Dendritic cell treated with granulocyte-macrophage colony-stimulating factor and Interleukin-4, amounts not matched to agents 40 ng/mL and 50 ng/mL, for 4 days (primary cell): ENCODE data around the gene MIGA2.

Source experiments
- H3K27ac Mint-ChIP-seq: one replicate; pipeline ENCODE4 v1.8.0; 2022; ENCODE audit warnings: mild to moderate bottlenecking, mixed read lengths
- H3K27me3 Mint-ChIP-seq: one replicate; pipeline ENCODE4 v1.8.0; 2022; ENCODE audit warnings: mild to moderate bottlenecking, mixed read lengths
- H3K36me3 Mint-ChIP-seq: one replicate; pipeline ENCODE4 v1.8.0; 2022; ENCODE audit warnings: low read depth, mixed read lengths
- H3K4me1 Mint-ChIP-seq: one replicate; pipeline ENCODE4 v1.8.0; 2022; ENCODE audit warnings: low read depth, mixed read lengths
- H3K4me3 Mint-ChIP-seq: one replicate; pipeline ENCODE4 v1.8.0; 2022; ENCODE audit warnings: mild to moderate bottlenecking, moderate library complexity, mixed read lengths
- H3K9me3 Mint-ChIP-seq: one replicate; pipeline ENCODE4 v1.8.0; 2022; ENCODE audit warnings: mixed read lengths
- intact Hi-C: fragments of 100-400 bp; cut with micrococcal nuclease; formaldehyde crosslinking; loops from one replicate; pipeline ENCODE4 v1.15.0; 2022

The MIGA2 gene

GRCh38 chr9:129007035-129007765, 29.2 kb upstream of the MIGA2 start:
- Mint-ChIP-seq H3K27ac (no peak overlapping the region), H3K9me3 (no peaks in the 10 kb centered on the region), H3K27me3 (no peaks in the 10 kb centered on the region), H3K36me3 (peaks cover 97% of the 10 kb centered on the region), H3K4me1 (no peaks in the 10 kb centered on the region), H3K4me3 (no peak overlapping the region)
- intact Hi-C loops: no loop called here

GRCh38 chr9:129007766-129008468, 28.5 kb upstream of the MIGA2 start:
- Mint-ChIP-seq H3K36me3 (peaks cover 97% of the 10 kb centered on the region), H3K4me3 (no peak overlapping the region), H3K9me3 (no peaks in the 10 kb centered on the region), H3K4me1 (no peaks in the 10 kb centered on the region), H3K27ac (no peak overlapping the region), H3K27me3 (no peaks in the 10 kb centered on the region)
- intact Hi-C loops: no loop called here

GRCh38 chr9:129008469-129008965, 27.9 kb upstream of the MIGA2 start:
- no peak overlapping the region for H3K27ac Mint-ChIP-seq
- H3K4me1 Mint-ChIP-seq: no peaks in the 10 kb centered on the region
- H3K9me3 Mint-ChIP-seq: no peaks in the 10 kb centered on the region
- no peak overlapping the region for H3K4me3 Mint-ChIP-seq
- peaks cover 97% of the 10 kb centered on the region for H3K36me3 Mint-ChIP-seq
- intact Hi-C loops: no loop called here
- no peaks in the 10 kb centered on the region for H3K27me3 Mint-ChIP-seq

- Mint-ChIP-seq H3K9me3 (no peaks in the 10 kb centered on the region), H3K4me3 (no peak overlapping the region), H3K27ac (no peak overlapping the region), H3K36me3 (peaks cover 97% of the 10 kb centered on the region), H3K27me3 (no peaks in the 10 kb centered on the region), H3K4me1 (peaks cover 4% of the 10 kb centered on the region)
- intact Hi-C loops: no loop called here
Observed at GRCh38 chr9:129008986-129009583, 27.3 kb upstream of the MIGA2 start.

GRCh38 chr9:129009584-129010141, 26.8 kb upstream of the MIGA2 start:
- Mint-ChIP-seq H3K36me3 (peaks cover 97% of the 10 kb centered on the region), H3K4me3 (no peak overlapping the region), H3K9me3 (no peaks in the 10 kb centered on the region), H3K27ac (no peak overlapping the region), H3K27me3 (no peaks in the 10 kb centered on the region), H3K4me1 (peaks cover 10% of the 10 kb centered on the region)
- intact Hi-C loops: no loop called here

DNA sequence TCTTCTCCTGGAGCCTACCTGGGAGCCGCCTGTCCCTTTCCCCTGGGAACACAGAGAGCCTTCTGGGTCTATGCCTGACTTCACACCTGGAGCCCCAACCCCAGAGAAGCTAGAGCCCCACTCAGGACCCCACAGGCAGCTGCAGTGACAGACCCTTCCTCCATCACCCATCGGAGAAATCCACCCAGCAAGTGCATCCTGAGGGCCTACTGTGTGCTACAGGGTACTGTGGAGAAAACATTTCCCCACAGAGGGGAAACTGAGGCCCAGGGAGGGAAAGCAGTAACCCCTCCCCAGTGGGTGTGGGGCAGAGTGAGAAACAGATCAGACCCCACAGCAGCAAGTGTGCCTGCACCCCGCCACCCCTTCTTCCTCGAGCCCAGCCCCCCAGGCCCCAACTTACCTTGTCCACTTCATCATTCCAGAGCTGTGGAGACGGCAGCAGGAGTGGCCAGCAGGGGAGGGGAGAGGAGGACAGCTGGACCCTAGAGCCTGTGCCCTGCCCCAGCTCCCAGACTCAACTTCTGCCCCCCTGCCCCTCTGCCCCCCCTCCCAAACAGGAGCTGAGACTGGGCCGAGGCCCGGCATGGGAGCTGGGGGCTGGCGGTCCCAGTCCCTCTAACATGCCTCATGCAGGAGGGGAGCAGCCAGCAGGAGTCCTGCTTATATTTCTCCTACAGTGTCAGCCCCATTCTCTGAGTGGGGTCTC, 26.0 kb upstream of the MIGA2 start:
- Mint-ChIP-seq H3K36me3 (peaks cover 92% of the 10 kb centered on the region), H3K27ac (no peak overlapping the region), H3K9me3 (no peaks in the 10 kb centered on the region), H3K4me3 (no peak overlapping the region), H3K27me3 (no peaks in the 10 kb centered on the region), H3K4me1 (peaks cover 16% of the 10 kb centered on the region)
- intact Hi-C loops: no loop called here

DNA sequence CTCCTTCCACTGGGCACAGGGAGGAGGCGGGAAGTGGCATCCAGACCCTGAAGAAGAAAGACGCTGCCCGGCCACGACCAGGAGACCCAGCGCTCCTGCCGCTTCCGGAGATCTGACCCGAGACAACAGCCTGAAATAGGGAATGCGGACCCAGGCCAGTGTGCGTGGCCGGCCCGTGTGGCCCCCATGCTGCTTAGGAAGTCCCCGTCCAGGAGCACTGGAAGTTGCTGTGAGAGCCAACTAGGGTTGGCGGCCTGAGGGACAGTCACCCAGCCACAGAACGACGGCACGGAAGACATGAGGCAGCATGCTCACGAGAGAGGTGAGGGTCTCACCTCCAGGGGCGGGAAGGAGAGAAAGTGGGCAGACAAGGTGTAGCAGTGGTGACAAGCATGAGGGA, 25.3 kb upstream of the MIGA2 start:
- H3K36me3 Mint-ChIP-seq: peaks cover 85% of the 10 kb centered on the region
- H3K4me3 Mint-ChIP-seq: no peak overlapping the region
- peaks cover 16% of the 10 kb centered on the region for H3K4me1 Mint-ChIP-seq
- H3K9me3 Mint-ChIP-seq: no peaks in the 10 kb centered on the region
- no peak overlapping the region for H3K27ac Mint-ChIP-seq
- intact Hi-C loops: no loop called here
- no peaks in the 10 kb centered on the region for H3K27me3 Mint-ChIP-seq

DNA sequence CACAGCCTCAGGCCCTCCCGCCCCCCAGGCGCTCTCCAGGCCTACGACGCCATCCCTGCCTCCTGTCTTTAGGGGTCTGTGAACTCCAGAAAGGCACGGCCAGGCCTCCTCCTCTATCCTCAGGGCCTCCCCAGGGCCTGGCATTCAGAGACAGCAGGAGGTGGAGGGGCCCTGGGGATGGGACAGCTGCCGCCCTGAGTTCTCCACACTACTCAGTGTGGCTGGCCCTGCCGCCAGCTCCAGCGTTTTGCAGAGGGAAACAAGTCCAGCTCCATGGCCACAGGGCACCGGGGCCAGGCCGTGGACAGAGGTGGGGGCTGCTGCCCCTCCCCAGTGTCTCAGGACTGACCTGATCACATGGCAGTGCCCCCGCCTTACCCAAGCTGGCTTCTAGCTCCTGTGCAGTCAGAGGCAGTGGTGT, 24.7 kb upstream of the MIGA2 start:
- Mint-ChIP-seq H3K27me3 (no peaks in the 10 kb centered on the region), H3K9me3 (no peaks in the 10 kb centered on the region), H3K36me3 (peaks cover 79% of the 10 kb centered on the region), H3K4me1 (peaks cover 16% of the 10 kb centered on the region), H3K4me3 (no peak overlapping the region), H3K27ac (no peak overlapping the region)
- intact Hi-C loops: no loop called here

- no peaks in the 10 kb centered on the region for H3K27me3 Mint-ChIP-seq
- peaks cover 75% of the 10 kb centered on the region for H3K36me3 Mint-ChIP-seq
- intact Hi-C loops: no loop called here
- H3K4me3 Mint-ChIP-seq: no peak overlapping the region
- H3K9me3 Mint-ChIP-seq: no peaks in the 10 kb centered on the region
- no peak overlapping the region for H3K27ac Mint-ChIP-seq
- H3K4me1 Mint-ChIP-seq: peaks cover 16% of the 10 kb centered on the region
Observed at GRCh38 chr9:129012343-129012742, 24.1 kb upstream of the MIGA2 start.

GRCh38 chr9:129012893-129013448, 23.5 kb upstream of the MIGA2 start:
- Mint-ChIP-seq H3K9me3 (no peaks in the 10 kb centered on the region), H3K27ac (no peak overlapping the region), H3K27me3 (no peaks in the 10 kb centered on the region), H3K4me1 (peaks cover 16% of the 10 kb centered on the region), H3K36me3 (peaks cover 74% of the 10 kb centered on the region), H3K4me3 (no peak overlapping the region)
- intact Hi-C loops: no loop called here

- no peaks in the 10 kb centered on the region for H3K9me3 Mint-ChIP-seq
- H3K27me3 Mint-ChIP-seq: no peaks in the 10 kb centered on the region
- peaks cover 75% of the 10 kb centered on the region for H3K36me3 Mint-ChIP-seq
- H3K4me3 Mint-ChIP-seq: no peak overlapping the region
- H3K27ac Mint-ChIP-seq: no peak overlapping the region
- H3K4me1 Mint-ChIP-seq: peaks cover 16% of the 10 kb centered on the region
- intact Hi-C loops: no loop called here
Observed at GRCh38 chr9:129013674-129014073, 22.8 kb upstream of the MIGA2 start.

GRCh38 chr9:129014124-129014523, 22.3 kb upstream of the MIGA2 start:
- peaks cover 75% of the 10 kb centered on the region for H3K36me3 Mint-ChIP-seq

GRCh38 chr9:129014608-129015007, 21.8 kb upstream of the MIGA2 start:
- no peaks in the 10 kb centered on the region for H3K27me3 Mint-ChIP-seq
- intact Hi-C loops: no loop called here
- peaks cover 75% of the 10 kb centered on the region for H3K36me3 Mint-ChIP-seq
- H3K4me1 Mint-ChIP-seq: peaks cover 16% of the 10 kb centered on the region
- H3K27ac Mint-ChIP-seq: peak overlapping the region; percentile 68
- no peaks in the 10 kb centered on the region for H3K9me3 Mint-ChIP-seq
- no peak overlapping the region for H3K4me3 Mint-ChIP-seq

More at GRCh38 chr9:129014124-129014523, 22.3 kb upstream of the MIGA2 start:
- peak overlapping the region; percentile 68 for H3K27ac Mint-ChIP-seq
- H3K9me3 Mint-ChIP-seq: no peaks in the 10 kb centered on the region
- intact Hi-C loops: no loop called here
- H3K27me3 Mint-ChIP-seq: no peaks in the 10 kb centered on the region
- H3K4me3 Mint-ChIP-seq: no peak overlapping the region
- H3K4me1 Mint-ChIP-seq: peaks cover 16% of the 10 kb centered on the region
